Measurements from ENCODE around the gene TTF1. TPM values are rescaled to one million over a fixed set of nuclear protein-coding genes. Genes with fewer than 3 reads are reported as not detected.

Gene TTF1, protein sequence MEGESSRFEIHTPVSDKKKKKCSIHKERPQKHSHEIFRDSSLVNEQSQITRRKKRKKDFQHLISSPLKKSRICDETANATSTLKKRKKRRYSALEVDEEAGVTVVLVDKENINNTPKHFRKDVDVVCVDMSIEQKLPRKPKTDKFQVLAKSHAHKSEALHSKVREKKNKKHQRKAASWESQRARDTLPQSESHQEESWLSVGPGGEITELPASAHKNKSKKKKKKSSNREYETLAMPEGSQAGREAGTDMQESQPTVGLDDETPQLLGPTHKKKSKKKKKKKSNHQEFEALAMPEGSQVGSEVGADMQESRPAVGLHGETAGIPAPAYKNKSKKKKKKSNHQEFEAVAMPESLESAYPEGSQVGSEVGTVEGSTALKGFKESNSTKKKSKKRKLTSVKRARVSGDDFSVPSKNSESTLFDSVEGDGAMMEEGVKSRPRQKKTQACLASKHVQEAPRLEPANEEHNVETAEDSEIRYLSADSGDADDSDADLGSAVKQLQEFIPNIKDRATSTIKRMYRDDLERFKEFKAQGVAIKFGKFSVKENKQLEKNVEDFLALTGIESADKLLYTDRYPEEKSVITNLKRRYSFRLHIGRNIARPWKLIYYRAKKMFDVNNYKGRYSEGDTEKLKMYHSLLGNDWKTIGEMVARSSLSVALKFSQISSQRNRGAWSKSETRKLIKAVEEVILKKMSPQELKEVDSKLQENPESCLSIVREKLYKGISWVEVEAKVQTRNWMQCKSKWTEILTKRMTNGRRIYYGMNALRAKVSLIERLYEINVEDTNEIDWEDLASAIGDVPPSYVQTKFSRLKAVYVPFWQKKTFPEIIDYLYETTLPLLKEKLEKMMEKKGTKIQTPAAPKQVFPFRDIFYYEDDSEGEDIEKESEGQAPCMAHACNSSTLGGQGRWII
- total RNA-seq: 10 to 100 TPM; 11.5 to 11.8 TPM

DNA sequence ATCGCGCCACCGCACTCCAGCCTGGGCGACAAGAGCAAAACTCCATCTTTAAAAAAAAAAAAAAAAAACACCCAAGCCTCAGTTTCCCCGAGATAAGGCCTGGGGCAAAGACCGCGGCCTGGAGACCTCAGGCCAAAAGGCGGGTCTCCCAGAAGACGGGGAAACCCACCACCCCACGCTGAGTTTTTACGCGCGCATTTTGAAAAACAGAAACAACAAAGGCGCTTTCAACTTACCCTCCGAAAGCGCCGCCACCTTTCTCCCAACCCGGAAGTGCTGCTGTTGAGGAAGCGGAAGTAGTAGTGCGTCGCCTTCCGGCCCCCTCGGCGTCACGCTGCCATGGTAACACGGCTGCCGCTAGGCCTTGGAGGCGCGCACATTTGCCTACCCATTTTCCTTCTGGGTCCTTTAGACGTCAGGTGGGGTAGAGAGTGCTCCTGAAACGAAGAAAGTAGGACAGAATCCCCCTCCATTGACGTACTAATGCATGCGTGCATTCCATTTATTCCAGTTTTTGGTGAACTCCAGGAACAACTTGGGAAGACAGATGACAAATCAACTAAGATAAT lies at the start of gene TTF1:
Gene TTF1 (minus strand): TSS at position 287 of the 569 bp plus-strand sequence. CDS start 4,019 bp downstream, outside the sequence.
- Histone ChIP-seq H3K27ac (no peak within 1 kb of the TSS), H3K4me3 (peak within 1 kb of the TSS; percentile 95), H3K27me3 (replicated peaks; ENCODE audit: insufficient read depth) (no peaks in the 10 kb centered on the region), H3K9me3 (no peaks in the 10 kb centered on the region), H3K36me3 (peaks cover 4% of the 10 kb centered on the region), H3K4me1 (ENCODE audit: control insufficient read depth in 1 of 2, low read depth in 2 of 2) (peaks cover 18 to 34% of the 10 kb centered on the region in 2 donors)
- TF ChIP-seq, protein P1, sequence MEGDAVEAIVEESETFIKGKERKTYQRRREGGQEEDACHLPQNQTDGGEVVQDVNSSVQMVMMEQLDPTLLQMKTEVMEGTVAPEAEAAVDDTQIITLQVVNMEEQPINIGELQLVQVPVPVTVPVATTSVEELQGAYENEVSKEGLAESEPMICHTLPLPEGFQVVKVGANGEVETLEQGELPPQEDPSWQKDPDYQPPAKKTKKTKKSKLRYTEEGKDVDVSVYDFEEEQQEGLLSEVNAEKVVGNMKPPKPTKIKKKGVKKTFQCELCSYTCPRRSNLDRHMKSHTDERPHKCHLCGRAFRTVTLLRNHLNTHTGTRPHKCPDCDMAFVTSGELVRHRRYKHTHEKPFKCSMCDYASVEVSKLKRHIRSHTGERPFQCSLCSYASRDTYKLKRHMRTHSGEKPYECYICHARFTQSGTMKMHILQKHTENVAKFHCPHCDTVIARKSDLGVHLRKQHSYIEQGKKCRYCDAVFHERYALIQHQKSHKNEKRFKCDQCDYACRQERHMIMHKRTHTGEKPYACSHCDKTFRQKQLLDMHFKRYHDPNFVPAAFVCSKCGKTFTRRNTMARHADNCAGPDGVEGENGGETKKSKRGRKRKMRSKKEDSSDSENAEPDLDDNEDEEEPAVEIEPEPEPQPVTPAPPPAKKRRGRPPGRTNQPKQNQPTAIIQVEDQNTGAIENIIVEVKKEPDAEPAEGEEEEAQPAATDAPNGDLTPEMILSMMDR (IDR thresholded peaks at IDR 0.05): no peak
- ATAC-seq (ENCODE audit: insufficient number of reproducible peaks, low FRiP score, low read depth): peak; percentile 40
- DNase-seq (ENCODE audit: low spot score): peak; percentile 62

DNA sequence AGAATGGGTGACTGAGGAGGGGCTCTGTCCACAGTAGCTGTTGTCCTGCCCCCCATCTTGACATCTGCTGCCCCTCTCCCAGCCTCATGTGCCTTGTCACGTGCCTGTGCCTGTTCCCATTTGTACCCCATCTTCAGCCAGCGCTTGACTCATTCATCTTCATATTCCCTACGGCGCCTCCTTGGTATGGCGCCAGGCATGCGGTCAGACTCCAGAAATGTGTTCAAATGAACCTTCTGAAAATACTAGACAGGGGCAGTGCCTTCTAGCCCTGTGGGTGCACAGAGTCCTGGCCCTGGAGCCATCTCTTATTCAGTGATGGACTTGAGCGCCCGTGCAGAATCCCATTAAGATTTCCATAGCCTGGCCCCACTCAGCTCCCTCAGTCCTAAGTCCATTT lies 49.6 kb upstream of the TTF1 start:
- Histone ChIP-seq H3K4me1 (ENCODE audit: control insufficient read depth in 1 of 2, low read depth in 2 of 2) (no peaks in the 10 kb centered on the region), H3K4me3 (no peak overlapping the region), H3K36me3 (no peaks in the 10 kb centered on the region), H3K27ac (no peak overlapping the region), H3K9me3 (no peaks in the 10 kb centered on the region), H3K27me3 (replicated peaks; ENCODE audit: insufficient read depth) (no peaks in the 10 kb centered on the region)
- ATAC-seq (ENCODE audit: insufficient number of reproducible peaks, low FRiP score, low read depth) (no peak), DNase-seq (ENCODE audit: low spot score) (no peak)
- TF ChIP-seq, protein P1 (IDR thresholded peaks at IDR 0.05): no peak

DNA sequence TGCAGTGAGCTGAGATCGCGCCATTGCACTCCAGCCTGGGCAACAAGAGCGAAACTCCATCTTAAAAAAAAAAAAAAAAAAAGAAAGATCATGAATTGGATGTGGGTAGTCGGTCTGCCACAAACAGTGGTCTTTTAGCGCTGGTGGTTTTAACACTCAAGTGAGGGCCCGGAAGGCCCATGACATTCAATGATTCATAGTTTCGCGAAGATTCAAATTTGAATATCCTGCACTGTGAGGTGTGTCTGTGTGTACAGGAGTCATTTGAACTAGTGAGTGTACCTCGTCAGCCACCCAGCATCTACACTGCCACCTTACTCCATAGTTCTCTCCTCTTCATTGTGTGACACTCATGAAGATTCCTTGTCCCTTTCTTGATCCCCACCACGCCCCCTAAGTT lies 44.6 kb upstream of the TTF1 start:
- Histone ChIP-seq H3K36me3 (no peaks in the 10 kb centered on the region), H3K27ac (no peak overlapping the region), H3K4me1 (ENCODE audit: control insufficient read depth in 1 of 2, low read depth in 2 of 2) (no peaks in the 10 kb centered on the region), H3K27me3 (replicated peaks; ENCODE audit: insufficient read depth) (no peaks in the 10 kb centered on the region), H3K4me3 (no peak overlapping the region), H3K9me3 (no peaks in the 10 kb centered on the region)
- TF ChIP-seq, protein P1 (IDR thresholded peaks at IDR 0.05): no peak
- DNase-seq (ENCODE audit: low spot score): no peak
- ATAC-seq (ENCODE audit: insufficient number of reproducible peaks, low FRiP score, low read depth): no peak

DNA sequence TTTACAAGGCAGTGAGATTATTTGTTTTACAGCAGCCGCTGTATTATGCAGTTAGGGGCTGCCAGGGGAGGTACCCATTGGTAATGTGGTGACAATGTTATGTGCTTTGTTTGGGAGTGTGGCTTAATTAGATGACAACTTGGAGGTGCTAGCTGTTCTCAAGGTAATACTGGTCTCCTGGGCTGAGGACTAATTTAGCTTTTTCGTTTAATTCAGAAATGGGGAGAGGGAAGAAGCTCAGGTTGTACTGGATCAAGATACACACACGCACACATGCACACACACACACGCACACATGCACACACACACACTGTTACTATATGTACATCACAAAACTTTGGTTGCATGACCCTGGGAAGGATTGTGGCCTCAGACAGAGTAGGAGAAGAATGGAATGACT lies 41.3 kb upstream of the TTF1 start:
- no peak for DNase-seq (ENCODE audit: low spot score)
- TF ChIP-seq, protein P1 (IDR thresholded peaks at IDR 0.05): no peak
- Histone ChIP-seq H3K9me3 (no peaks in the 10 kb centered on the region), H3K36me3 (no peaks in the 10 kb centered on the region), H3K27me3 (replicated peaks; ENCODE audit: insufficient read depth) (no peaks in the 10 kb centered on the region), H3K4me1 (ENCODE audit: control insufficient read depth in 1 of 2, low read depth in 2 of 2) (no peaks in the 10 kb centered on the region), H3K4me3 (no peak overlapping the region), H3K27ac (no peak overlapping the region)
- ATAC-seq (ENCODE audit: insufficient number of reproducible peaks, low FRiP score, low read depth): no peak

DNA sequence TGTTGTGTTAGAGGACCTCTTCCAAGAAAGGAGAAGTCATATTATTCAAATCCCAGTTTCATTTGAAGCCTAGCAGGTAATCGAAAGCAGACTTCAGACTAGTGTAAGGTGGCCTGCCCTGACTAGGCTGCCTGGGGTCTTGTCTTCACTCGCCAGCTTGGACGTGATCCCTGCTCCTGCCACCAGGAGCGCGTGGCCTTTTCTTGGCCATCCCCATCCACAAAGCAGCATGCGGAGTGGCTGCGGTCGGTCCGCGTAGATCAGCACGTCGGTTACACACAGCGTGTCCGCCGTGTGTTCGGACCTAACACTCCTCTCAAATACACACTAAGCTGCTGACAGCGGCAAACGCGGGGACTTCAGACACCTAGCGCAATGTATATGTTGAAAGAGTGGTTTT lies 40.7 kb upstream of the TTF1 start:
- H3K36me3 ChIP-seq: no peaks in the 10 kb centered on the region
- TF ChIP-seq, protein P1 (IDR thresholded peaks at IDR 0.05): no peak
- no peak for ATAC-seq (ENCODE audit: insufficient number of reproducible peaks, low FRiP score, low read depth)
- H3K27ac ChIP-seq: no peak overlapping the region
- H3K4me3 ChIP-seq: no peak overlapping the region
- DNase-seq (ENCODE audit: low spot score): no peak
- no peaks in the 10 kb centered on the region for H3K27me3 ChIP-seq (replicated peaks; ENCODE audit: insufficient read depth)
- H3K9me3 ChIP-seq: no peaks in the 10 kb centered on the region
- H3K4me1 ChIP-seq (ENCODE audit: control insufficient read depth in 1 of 2, low read depth in 2 of 2): no peaks in the 10 kb centered on the region
